ENCODE results near the gene CALD1. TPM values are rescaled to one million over a fixed set of nuclear protein-coding genes. Genes with fewer than 3 reads are reported as not detected.
A peak's percentile ranks its signal among the peaks of the same experiment; 100 is the strongest.

Gene CALD1
- total RNA-seq, 1 experiment from 2014 or later, result 22.1 TPM

GRCh38 chr7:135012229-135012628 is 232.8 kb downstream of the CALD1 start:
- DNase-seq (no peak), ATAC-seq (peak; percentile 63)
- Histone ChIP-seq H3K9me2 (replicated peaks; ENCODE audit: low read length) (no peaks in the 10 kb centered on the region), H2AFZ (ENCODE audit: low read length) (no peak overlapping the region), H4K20me1 (ENCODE audit: low read length) (no peaks in the 10 kb centered on the region), H3K4me3 (ENCODE audit: low read length) (no peak overlapping the region), H3K9me3 (ENCODE audit: low read length) (no peaks in the 10 kb centered on the region), H3K79me2 (ENCODE audit: low read length) (no peaks in the 10 kb centered on the region), H3F3A (ENCODE audit: low read length, unreplicated experiment) (no peaks in the 10 kb centered on the region), H3K4me1 (ENCODE audit: insufficient read depth, low read length) (no peaks in the 10 kb centered on the region), H3K4me2 (ENCODE audit: low read length) (no peak overlapping the region), H3K27ac (ENCODE audit: low read length) (no peak overlapping the region), H3K27me3 (ENCODE audit: low read length) (no peaks in the 10 kb centered on the region), H3K36me3 (ENCODE audit: low read depth, low read length) (no peaks in the 10 kb centered on the region), H3K9ac (ENCODE audit: low read length) (no peak overlapping the region)
- POLR2A ChIA-PET (ENCODE audit: unreplicated experiment), result no interaction called here
- intact Hi-C loops (cut with micrococcal nuclease), result no loop called here
- no TSS peak for BruUV-seq (replicated peaks)
- TF ChIP-seq EZH2 (IDR thresholded peaks at IDR 0.05; ENCODE audit: low read length, unreplicated experiment) (no peak), CTCF (conservative IDR thresholded peaks at IDR 0.05; ENCODE audit: low read depth, low read length) (no peak), EZH2phosphoT487 (IDR thresholded peaks at IDR 0.05; ENCODE audit: borderline replicate concordance, low read length) (no peak)
- CTCF ChIA-PET, result interaction anchor here (1.4 kb wide), 1 partner anchor 25 kb away, joined by 4 read pairs; no protein-coding TSS in a partner anchor

Other genes with a start within 250 kb of the CALD1 start
- gene AKR1B15, start 230.5 kb upstream of the CALD1 start, total RNA-seq (2014; rRNA removed), result 0.29 and 0.40 TPM in 2 replicates
- 9.6 and 14.6 TPM in 2 replicates for gene BPGM, start 132.8 kb upstream of the CALD1 start, total RNA-seq (2014; rRNA removed)
- gene AGBL3, start 206.9 kb downstream of the CALD1 start, total RNA-seq (2014; rRNA removed), result 1.9 and 2.5 TPM in 2 replicates

All from PC-3 (cell line).